HG02885 (cell line): ENCODE measurements around the gene UVRAG.

Experiments
- ATAC-seq: cut with Tn5 transposase; IDR thresholded peaks from one replicate; pipeline ENCODE4 v1.9.1; 2021; ENCODE audit warnings: mild to moderate bottlenecking; ENCODE audit not compliant: unreplicated experiment, poor library complexity

UVRAG gene

DNA sequence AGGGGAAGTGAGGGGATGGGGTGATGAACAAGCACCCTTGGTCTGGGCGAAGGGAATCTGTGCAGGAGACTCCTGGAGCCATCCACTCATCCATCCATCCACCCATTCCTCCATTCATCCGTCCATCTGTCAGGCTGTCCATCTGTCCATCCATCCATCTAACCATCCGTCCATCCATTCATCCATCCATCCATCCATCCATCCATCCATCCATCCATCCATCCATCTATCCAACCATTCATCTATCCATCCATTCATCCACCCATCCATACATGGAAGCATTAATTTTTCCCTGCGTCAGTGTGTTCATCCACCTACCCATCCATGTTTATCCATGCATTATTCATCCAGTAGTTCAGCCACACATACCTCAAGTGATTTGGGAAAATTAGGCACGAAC lies 359.3 kb downstream of the UVRAG start:
- no peak for ATAC-seq

DNA sequence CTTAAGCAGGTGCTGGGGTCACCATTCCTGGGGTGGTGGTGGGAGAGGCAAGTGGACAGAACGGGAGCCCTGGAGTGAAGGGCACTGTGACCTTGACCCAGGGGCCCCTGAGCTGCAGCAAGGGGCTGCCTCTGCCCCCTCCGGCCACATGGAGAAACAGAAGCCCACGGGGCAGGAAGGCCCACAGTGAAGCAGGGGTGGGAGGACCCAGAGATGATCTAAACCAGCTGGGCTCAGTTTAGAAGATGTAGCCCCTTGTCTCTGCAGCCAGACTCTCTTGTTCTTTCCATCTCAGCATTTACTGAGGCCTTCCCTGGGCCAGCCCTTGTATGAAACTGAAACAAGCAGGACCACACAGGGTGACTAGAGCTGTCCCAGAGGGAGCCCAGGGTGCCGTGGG lies 360.8 kb downstream of the UVRAG start:
- no peak for ATAC-seq

DNA sequence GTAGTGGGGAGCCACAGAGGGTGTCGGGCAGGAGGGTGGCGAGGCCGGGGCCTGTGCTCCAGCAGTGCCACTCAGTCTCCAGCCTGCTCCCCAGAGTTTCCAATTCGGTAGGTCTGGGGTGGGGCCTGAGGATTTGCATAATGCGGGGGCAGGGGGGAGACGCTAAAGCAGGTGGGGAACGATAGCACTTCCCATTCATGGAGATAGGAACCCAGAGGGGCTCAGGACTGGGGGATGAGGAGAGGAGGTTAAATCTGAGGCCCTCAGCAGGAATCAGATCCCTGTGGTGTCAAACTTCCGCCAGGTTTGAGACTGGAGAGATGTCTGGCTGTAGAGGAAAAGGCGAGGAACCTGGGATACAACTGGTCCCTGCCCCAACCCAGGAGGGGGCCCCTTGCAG lies 361.5 kb downstream of the UVRAG start:
- no peak for ATAC-seq

DNA sequence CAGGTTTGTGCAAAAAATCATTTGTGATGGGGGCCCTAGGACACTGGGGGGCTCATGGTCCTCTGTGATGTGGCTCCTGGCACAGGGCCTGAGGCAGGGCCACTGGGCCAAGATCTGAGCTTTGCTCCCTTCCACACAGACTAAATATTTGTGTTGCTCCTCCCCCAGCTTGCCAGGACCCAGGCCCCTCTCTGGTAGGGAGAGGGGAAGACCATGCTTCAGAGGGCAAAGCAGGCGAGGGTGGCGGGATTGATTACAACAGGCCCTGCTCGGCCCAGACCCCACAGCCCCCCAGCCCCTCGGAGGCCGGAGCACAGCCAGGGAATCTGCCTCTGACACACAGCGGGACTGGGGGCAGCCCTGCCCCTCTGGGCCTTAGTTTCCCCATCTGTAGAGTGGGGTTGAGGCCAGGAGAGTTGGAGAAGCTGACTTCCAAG lies 362.3 kb downstream of the UVRAG start:
- ATAC-seq, result no peak

DNA sequence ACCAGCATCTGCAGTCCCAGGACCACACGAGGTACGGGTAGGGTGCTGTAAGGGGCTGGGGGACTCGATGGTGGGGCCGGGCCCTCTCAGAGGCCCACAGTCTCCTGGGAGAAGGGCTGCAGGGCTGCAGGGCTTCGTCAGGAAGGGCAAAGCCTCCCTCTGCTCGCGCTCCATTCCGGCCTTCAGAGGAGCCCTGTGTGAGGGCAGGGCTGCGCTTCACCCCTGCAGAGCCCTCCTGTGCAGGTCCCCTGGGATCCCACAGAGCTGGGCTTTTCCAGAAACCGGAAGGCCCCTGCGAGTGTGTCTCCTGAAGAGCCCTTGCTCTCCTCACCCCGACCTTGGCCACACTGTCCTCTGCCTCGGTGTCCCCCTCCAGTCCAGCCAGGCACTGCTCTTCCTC lies 364.1 kb downstream of the UVRAG start:
- ATAC-seq, result no peak

DNA sequence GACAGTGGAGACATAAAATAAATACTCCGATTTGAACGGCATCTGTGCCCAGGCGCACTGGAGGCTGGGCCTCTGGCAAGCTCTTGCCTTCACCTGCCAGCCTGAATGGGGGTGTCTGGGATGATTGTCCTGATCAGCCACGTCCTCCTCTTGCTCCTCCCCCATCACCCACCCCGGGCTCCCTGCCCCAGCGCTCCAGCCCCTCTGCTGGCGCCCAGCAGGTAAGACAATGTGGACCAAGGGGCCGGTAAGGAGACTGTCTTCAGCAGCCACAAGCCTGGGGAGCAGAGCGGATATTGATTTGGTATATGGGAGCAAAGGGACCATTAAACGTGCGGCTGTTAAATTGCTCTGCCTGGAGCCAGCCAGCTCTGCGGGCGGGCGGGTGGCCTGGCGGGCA lies 366.4 kb downstream of the UVRAG start:
- ATAC-seq, result no peak

DNA sequence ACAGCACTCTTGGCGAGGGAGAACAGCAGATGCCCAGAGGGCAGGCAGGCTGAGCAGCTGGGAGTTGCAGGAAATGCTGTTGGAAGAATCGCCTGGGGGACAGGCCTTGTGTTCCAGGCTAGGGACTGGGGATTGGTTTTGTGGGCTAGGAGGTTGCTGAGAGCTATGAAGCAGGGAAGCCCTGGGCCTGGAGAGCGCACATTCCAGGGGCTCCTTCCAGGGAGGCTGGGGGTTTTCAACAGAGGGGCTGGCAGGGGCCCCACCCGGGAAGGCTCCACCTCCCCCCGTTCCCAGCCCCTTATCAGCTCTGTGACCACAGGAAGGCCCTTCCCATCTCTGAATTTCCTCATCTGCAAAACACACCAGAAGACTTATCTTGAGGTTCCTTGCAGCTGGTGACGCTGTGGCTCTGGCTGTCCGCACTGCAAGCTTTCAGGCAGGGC lies 369.6 kb downstream of the UVRAG start:
- no peak for ATAC-seq

DNA sequence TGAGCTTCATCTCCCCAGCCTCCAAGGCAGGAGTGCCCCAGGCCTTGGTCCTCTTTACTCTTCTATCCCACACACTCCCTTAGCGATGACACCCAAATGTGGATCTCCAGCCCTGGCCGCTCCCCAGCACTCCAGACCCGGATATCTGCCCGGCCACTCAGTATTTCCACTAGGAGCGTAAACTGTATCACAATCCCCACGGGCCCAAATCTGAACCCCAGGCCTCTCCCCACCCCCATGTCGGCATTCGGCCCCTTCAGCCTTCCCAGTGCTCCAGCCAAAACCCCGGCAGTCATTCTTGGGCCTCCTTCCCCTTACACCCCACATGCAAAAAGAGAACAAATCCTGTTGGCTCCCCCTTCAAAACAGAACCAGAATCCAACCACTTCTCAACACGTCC lies 370.5 kb downstream of the UVRAG start:
- ATAC-seq, result no peak

DNA sequence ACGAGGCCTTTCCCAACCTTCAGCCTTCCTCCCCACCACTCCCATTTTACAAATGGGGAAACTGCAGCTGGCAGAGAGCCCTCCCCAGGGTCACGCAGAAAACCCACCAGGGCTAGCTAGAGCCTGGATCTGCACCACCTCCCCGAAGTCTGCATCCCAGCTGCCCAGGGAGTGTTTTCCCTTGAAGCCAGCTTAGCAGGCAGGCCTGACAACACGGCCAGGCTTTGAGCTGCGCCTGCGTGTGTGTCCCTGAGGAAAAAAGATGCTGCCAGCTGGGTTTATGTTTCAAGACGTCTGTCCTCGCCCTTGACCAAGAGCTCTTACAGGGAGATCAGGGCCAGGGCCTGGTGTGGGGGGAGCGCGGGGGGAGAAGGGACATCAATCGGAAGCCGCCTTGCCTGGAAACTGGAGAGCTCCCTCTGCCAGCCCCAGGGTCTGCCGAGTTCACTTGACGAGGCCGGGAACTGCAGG lies 371.0 kb downstream of the UVRAG start:
- no peak for ATAC-seq

DNA sequence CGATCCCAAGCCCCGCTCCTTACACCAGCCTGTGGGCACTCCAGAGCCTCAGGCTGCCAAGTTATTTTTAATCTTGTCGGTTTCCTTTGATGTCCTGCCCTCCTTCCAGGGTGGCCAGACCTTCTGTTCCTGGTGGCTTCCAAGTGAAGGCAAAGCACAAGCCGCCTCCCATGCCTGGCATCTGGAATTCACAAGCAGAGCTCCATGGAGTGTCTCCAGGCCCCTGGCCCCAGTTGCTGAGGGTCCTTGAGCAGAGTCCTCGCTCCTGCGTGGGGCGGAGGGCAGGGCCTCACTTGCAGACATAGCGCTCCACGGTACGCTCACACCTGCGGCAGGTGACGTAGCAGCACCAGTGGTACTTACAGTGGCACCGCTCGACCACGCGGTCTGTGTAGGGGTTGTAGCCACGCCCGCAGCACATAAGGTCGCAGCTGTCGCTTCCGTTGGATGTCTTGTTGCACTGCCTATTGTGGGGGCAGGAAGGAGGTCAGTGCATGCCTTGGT lies 371.8 kb downstream of the UVRAG start:
- ATAC-seq, result no peak

DNA sequence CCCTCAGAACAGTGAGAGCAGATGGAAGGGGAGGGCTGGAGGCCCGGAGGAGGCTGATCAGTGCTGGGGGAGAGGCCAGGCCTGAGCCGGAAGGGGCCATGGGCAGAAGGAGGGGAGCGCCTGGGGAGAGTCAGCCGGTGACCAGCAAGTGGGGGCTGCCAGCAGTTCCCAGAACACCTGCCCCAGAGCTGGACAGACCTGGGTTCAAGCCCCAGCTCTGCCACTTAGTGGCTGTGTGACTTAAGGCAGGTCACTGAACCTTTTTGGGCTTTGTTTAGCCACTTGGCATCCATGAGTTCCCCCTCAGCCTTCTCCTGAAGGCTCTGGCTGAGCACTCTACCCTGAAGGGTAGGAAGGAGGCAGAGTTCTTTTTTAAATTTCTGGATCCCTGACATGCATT lies 373.9 kb downstream of the UVRAG start:
- no peak for ATAC-seq

DNA sequence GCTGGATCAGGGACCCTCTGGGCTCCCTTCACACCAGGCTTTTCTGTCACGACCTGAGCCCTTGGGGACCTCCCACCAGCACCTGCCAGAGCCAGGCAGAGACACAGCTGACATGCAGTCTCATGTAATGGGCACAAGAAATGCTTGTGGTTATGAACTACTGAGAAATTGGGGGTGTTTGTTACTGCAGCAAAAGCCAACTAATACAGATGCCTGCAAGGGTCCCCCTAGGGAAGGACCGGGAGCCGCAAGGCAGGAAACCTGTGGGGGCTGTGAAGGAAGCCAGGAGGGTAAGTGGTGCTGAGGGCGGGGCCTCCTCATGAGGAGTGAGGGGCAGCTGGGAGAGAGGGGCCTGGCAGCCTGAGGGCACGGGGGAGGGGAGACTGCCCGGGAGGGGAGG lies 374.7 kb downstream of the UVRAG start:
- no peak for ATAC-seq

DNA sequence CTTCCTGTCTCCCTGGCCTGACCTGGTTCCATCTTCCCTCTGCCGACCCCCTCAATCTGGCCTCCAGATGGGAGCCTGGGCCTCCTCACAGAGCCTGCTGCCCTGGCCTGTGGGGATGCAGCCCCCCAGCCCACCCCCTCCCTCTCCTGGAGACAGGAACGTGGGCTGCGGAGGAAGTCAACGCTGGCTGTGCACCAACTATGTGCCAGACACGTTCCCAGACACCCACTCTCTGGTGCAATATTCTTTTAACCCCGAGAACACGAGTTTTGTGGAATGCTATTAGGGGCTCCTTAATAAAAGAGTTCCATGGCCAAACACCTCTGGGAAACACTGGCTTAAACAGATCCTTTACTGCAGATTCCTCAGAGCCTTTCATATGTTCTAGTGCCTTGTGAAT lies 375.4 kb downstream of the UVRAG start:
- ATAC-seq, result no peak
